GM12872 (cell line): ENCODE data around the gene LRCH4.

Source experiments
- CTCF ChIP-seq: IDR thresholded peaks from 3 replicates; pipeline ENCODE4 v1.5.1; 2011; ENCODE audit warnings: low read depth, mild to moderate bottlenecking, low read length, moderate library complexity; ENCODE audit not compliant: insufficient read depth

LRCH4 gene

GRCh38 chr7:100583132-100584053 is 2.5 kb downstream of the LRCH4 start:
- TF ChIP-seq CTCF, result no peak

- no peak for TF ChIP-seq CTCF
These were observed 3.3 kb downstream of the LRCH4 start for GRCh38 chr7:100582650-100583049.

- no peak for TF ChIP-seq CTCF
These were observed 3.8 kb downstream of the LRCH4 start for GRCh38 chr7:100582041-100582579.

- TF ChIP-seq CTCF, result no peak
These were observed 5.3 kb downstream of the LRCH4 start for GRCh38 chr7:100580466-100581283.

GRCh38 chr7:100578246-100579183 is 7.4 kb downstream of the LRCH4 start:
- no peak for TF ChIP-seq CTCF

- TF ChIP-seq CTCF, result no peak
These were observed 8.4 kb downstream of the LRCH4 start for GRCh38 chr7:100577507-100577906.

GRCh38 chr7:100577103-100577502 is 8.8 kb downstream of the LRCH4 start:
- no peak for TF ChIP-seq CTCF
